Neural cell (in vitro differentiated cells): ENCODE results near the gene TAOK1.

ENCODE experiments used
- POLR2AphosphoS5 ChIP-seq: IDR thresholded peaks from 2 replicates; pipeline ENCODE4 v1.6.1; 2012
- SMC3 ChIP-seq: fragments of 450-650 bp; conservative IDR thresholded peaks from 2 replicates; pipeline ENCODE4 v1.6.1; 2014; ENCODE audit warnings: antibody characterized with exemption, mild to moderate bottlenecking, moderate library complexity; ENCODE audit not compliant: poor library complexity
- TAF1 ChIP-seq: IDR thresholded peaks from 2 replicates; pipeline ENCODE4 v1.6.1; 2012; ENCODE audit warnings: low read depth
- TF ChIP-seq, protein P1 (sequence below): fragments of 450-650 bp; IDR thresholded peaks from 2 replicates; pipeline ENCODE4 v1.5.1; 2014; ENCODE audit warnings: antibody characterized with exemption, mild to moderate bottlenecking, moderate library complexity; ENCODE audit not compliant: poor library complexity, severe bottlenecking

DNA sequence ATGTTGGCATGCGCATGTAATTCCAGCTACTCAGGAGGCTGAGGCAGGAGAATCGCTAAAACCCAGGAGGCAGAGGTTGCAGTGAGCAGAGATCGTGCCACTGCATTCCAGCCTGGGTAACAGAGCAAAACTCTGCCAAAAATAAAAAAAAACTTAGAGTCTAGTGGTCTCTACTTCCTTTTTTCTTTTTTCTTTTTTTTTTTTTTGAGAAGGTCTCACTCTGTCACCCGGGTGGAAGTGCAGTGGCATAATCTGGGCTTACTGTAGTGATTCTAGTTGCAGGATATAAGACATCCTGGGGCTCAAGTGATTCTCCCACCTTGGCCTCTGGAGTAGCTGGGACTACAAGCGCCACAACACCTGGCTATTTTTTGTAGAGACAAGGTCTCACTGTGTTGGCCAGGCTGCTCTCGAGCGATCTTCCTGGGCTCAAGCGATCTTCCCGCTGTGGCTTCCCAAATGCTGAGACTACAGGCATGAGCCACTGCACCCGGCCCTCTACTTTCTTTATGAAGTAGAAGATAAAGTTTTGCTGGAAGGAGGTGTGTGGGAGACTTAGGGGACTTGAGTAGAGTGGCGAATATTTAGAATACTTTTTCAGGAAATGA lies 47.9 kb upstream of the TAOK1 start:
- TF ChIP-seq POLR2AphosphoS5, result no peak
- TF ChIP-seq, protein P1, sequence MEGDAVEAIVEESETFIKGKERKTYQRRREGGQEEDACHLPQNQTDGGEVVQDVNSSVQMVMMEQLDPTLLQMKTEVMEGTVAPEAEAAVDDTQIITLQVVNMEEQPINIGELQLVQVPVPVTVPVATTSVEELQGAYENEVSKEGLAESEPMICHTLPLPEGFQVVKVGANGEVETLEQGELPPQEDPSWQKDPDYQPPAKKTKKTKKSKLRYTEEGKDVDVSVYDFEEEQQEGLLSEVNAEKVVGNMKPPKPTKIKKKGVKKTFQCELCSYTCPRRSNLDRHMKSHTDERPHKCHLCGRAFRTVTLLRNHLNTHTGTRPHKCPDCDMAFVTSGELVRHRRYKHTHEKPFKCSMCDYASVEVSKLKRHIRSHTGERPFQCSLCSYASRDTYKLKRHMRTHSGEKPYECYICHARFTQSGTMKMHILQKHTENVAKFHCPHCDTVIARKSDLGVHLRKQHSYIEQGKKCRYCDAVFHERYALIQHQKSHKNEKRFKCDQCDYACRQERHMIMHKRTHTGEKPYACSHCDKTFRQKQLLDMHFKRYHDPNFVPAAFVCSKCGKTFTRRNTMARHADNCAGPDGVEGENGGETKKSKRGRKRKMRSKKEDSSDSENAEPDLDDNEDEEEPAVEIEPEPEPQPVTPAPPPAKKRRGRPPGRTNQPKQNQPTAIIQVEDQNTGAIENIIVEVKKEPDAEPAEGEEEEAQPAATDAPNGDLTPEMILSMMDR, result no peak
- TF ChIP-seq TAF1, result no peak
- TF ChIP-seq SMC3, result no peak
